Measurements from ENCODE around the gene SDHAF4. TPM values are rescaled to one million over a fixed set of nuclear protein-coding genes. Genes with fewer than 3 reads are reported as not detected.
"Not testable (repeated sequence)": the region's sequence is repeated elsewhere in the genome, so short reads cannot be mapped to it uniquely, and the experiment has no call there.

SDHAF4 gene
- total and polyA plus RNA-seq, 2 experiments from 2014 or later, result 10.9 to 12.1 TPM

DNA sequence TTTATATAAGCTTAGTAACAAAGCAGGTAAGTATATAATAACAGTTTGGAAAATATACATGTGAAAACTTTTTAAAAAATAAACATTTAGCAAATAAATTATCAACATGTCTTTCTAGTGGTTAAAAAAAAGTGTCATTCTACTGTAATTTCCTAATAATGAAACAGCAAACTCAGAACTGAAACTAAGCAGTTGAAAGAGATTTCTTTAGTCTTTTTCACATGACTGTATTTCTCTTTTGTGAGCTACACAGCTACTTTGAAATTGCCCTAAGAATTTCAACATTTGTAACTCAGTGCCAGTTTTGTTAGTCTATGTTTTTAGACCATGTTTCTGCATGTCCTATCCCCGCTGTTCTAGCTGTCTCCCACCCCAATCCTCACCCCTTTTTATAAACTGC lies 28.4 kb upstream of the SDHAF4 start:
- Histone ChIP-seq H3K9me2 (ENCODE audit: insufficient read depth) (no peaks in the 10 kb centered on the region), H2AFZ (no peak overlapping the region), H3K9ac (no peak overlapping the region), H3K9me3 (ENCODE audit: low read depth) (no peaks in the 10 kb centered on the region), H3K79me2 (ENCODE audit: insufficient read depth) (no peaks in the 10 kb centered on the region), H4K20me1 (ENCODE audit: insufficient read depth) (no peaks in the 10 kb centered on the region), H3F3A (ENCODE audit: insufficient read depth) (no peaks in the 10 kb centered on the region), H3K4me3 (no peak overlapping the region), H3K4me2 (ENCODE audit: unreplicated experiment) (no peak overlapping the region), H3K27me3 (replicated peaks; ENCODE audit: insufficient read depth) (no peaks in the 10 kb centered on the region), H3K36me3 (ENCODE audit: low read depth) (no peaks in the 10 kb centered on the region), H3K27ac (no peak overlapping the region), H3K4me1 (ENCODE audit: insufficient read depth) (no peaks in the 10 kb centered on the region)
- TF ChIP-seq EZH2 (IDR thresholded peaks at IDR 0.05; ENCODE audit: insufficient read depth, poor library complexity, severe bottlenecking) (no peak), EZH2phosphoT487 (IDR thresholded peaks at IDR 0.05; ENCODE audit: insufficient read depth, low read depth) (no peak)
- 85 to 90% methylated on average over 1 of the region's 1 CpG for WGBS, 2 experiments (ENCODE audit: low coverage in 1 of 2, low lambda C conversion rate in 2 of 2, missing lambda C conversion rate in 2 of 2)
- no peak for DNase-seq
- in situ Hi-C loops (cut with MboI), result no loop called here

GRCh38 chr6:70547313-70547712 lies 19.4 kb upstream of the SDHAF4 start:
- no peak overlapping the region for H3K4me3 ChIP-seq
- H3K27ac ChIP-seq, result no peak overlapping the region
- in situ Hi-C loops (cut with MboI), result no loop called here
- H2AFZ ChIP-seq, result no peak overlapping the region
- no peaks in the 10 kb centered on the region for H4K20me1 ChIP-seq (ENCODE audit: insufficient read depth)
- H3K27me3 ChIP-seq (replicated peaks; ENCODE audit: insufficient read depth), result no peaks in the 10 kb centered on the region
- no peaks in the 10 kb centered on the region for H3K79me2 ChIP-seq (ENCODE audit: insufficient read depth)
- no peaks in the 10 kb centered on the region for H3K36me3 ChIP-seq (ENCODE audit: low read depth)
- no peaks in the 10 kb centered on the region for H3K9me3 ChIP-seq (ENCODE audit: low read depth)
- H3F3A ChIP-seq (ENCODE audit: insufficient read depth), result no peaks in the 10 kb centered on the region
- H3K4me1 ChIP-seq (ENCODE audit: insufficient read depth), result no peaks in the 10 kb centered on the region
- H3K4me2 ChIP-seq (ENCODE audit: unreplicated experiment), result no peak overlapping the region
- TF ChIP-seq EZH2phosphoT487 (IDR thresholded peaks at IDR 0.05; ENCODE audit: insufficient read depth, low read depth) (no peak), EZH2 (IDR thresholded peaks at IDR 0.05; ENCODE audit: insufficient read depth, poor library complexity, severe bottlenecking) (no peak)
- no peak overlapping the region for H3K9ac ChIP-seq
- peak; percentile 49 for DNase-seq
- H3K9me2 ChIP-seq (ENCODE audit: insufficient read depth), result no peaks in the 10 kb centered on the region

GRCh38 chr6:70547905-70548304 lies 18.8 kb upstream of the SDHAF4 start:
- Histone ChIP-seq H3K9me2 (ENCODE audit: insufficient read depth) (no peaks in the 10 kb centered on the region), H4K20me1 (ENCODE audit: insufficient read depth) (no peaks in the 10 kb centered on the region), H3F3A (ENCODE audit: insufficient read depth) (no peaks in the 10 kb centered on the region), H3K4me1 (ENCODE audit: insufficient read depth) (no peaks in the 10 kb centered on the region), H3K36me3 (ENCODE audit: low read depth) (no peaks in the 10 kb centered on the region), H3K79me2 (ENCODE audit: insufficient read depth) (no peaks in the 10 kb centered on the region), H2AFZ (no peak overlapping the region), H3K4me2 (ENCODE audit: unreplicated experiment) (no peak overlapping the region), H3K9ac (no peak overlapping the region), H3K4me3 (no peak overlapping the region), H3K9me3 (ENCODE audit: low read depth) (no peaks in the 10 kb centered on the region), H3K27ac (no peak overlapping the region), H3K27me3 (replicated peaks; ENCODE audit: insufficient read depth) (no peaks in the 10 kb centered on the region)
- no peak for DNase-seq
- no peak for TF ChIP-seq EZH2 (IDR thresholded peaks at IDR 0.05; ENCODE audit: insufficient read depth, poor library complexity, severe bottlenecking)
- TF ChIP-seq EZH2phosphoT487 (IDR thresholded peaks at IDR 0.05; ENCODE audit: insufficient read depth, low read depth), result no peak
- 94 to 96% methylated on average over 3 of the region's 3 CpGs for WGBS, 2 experiments (ENCODE audit: low coverage in 1 of 2, low lambda C conversion rate in 2 of 2, missing lambda C conversion rate in 2 of 2)
- in situ Hi-C loops (cut with MboI), result no loop called here

DNA sequence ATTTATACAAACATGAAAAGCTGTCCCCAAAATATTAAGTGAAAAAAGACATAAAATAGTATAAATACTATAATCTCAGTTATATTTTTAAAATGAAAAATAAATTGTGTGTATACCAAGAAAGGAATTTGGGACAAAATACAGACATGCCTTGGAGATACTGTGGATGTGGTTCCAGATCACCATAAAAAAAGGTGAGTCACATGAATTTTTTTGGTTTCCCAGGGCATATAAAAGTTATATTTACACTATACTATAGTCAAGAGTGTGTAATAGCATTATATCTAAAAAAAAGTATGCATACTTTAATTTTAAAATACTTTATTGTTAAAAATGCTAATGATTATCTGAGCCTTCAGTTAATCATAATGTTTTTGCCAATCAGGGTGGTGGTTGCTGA lies 17.4 kb upstream of the SDHAF4 start:
- no peaks in the 10 kb centered on the region for H3K79me2 ChIP-seq (ENCODE audit: insufficient read depth)
- H3K4me2 ChIP-seq (ENCODE audit: unreplicated experiment), result no peak overlapping the region
- H3K36me3 ChIP-seq (ENCODE audit: low read depth), result no peaks in the 10 kb centered on the region
- H4K20me1 ChIP-seq (ENCODE audit: insufficient read depth), result no peaks in the 10 kb centered on the region
- TF ChIP-seq EZH2 (IDR thresholded peaks at IDR 0.05; ENCODE audit: insufficient read depth, poor library complexity, severe bottlenecking), result no peak
- no peak for TF ChIP-seq EZH2phosphoT487 (IDR thresholded peaks at IDR 0.05; ENCODE audit: insufficient read depth, low read depth)
- no peaks in the 10 kb centered on the region for H3K9me3 ChIP-seq (ENCODE audit: low read depth)
- H3K27me3 ChIP-seq (replicated peaks; ENCODE audit: insufficient read depth), result no peaks in the 10 kb centered on the region
- H3F3A ChIP-seq (ENCODE audit: insufficient read depth), result no peaks in the 10 kb centered on the region
- no peaks in the 10 kb centered on the region for H3K4me1 ChIP-seq (ENCODE audit: insufficient read depth)
- H3K27ac ChIP-seq, result no peak overlapping the region
- H3K4me3 ChIP-seq, result no peak overlapping the region
- no peak overlapping the region for H2AFZ ChIP-seq
- DNase-seq, result peak; percentile 23
- in situ Hi-C loops (cut with MboI), result no loop called here
- no peaks in the 10 kb centered on the region for H3K9me2 ChIP-seq (ENCODE audit: insufficient read depth)
- H3K9ac ChIP-seq, result no peak overlapping the region

- no peak overlapping the region for H3K4me2 ChIP-seq (ENCODE audit: unreplicated experiment)
- no peak overlapping the region for H3K27ac ChIP-seq
- no peaks in the 10 kb centered on the region for H4K20me1 ChIP-seq (ENCODE audit: insufficient read depth)
- H3K79me2 ChIP-seq (ENCODE audit: insufficient read depth), result no peaks in the 10 kb centered on the region
- H3K27me3 ChIP-seq (replicated peaks; ENCODE audit: insufficient read depth), result no peaks in the 10 kb centered on the region
- H3K9ac ChIP-seq, result no peak overlapping the region
- 93 to 94% methylated on average over 1 of the region's 1 CpG for WGBS, 2 experiments (ENCODE audit: low coverage in 1 of 2, low lambda C conversion rate in 2 of 2, missing lambda C conversion rate in 2 of 2)
- no peak for TF ChIP-seq EZH2 (IDR thresholded peaks at IDR 0.05; ENCODE audit: insufficient read depth, poor library complexity, severe bottlenecking)
- TF ChIP-seq EZH2phosphoT487 (IDR thresholded peaks at IDR 0.05; ENCODE audit: insufficient read depth, low read depth), result no peak
- H3K4me1 ChIP-seq (ENCODE audit: insufficient read depth), result no peaks in the 10 kb centered on the region
- H3K4me3 ChIP-seq, result no peak overlapping the region
- no peak for DNase-seq
- H2AFZ ChIP-seq, result no peak overlapping the region
- in situ Hi-C loops (cut with MboI), result loop anchor here (10.0 kb wide), 1 partner anchor 133 kb away; no protein-coding TSS in a partner anchor
- no peaks in the 10 kb centered on the region for H3F3A ChIP-seq (ENCODE audit: insufficient read depth)
- H3K9me2 ChIP-seq (ENCODE audit: insufficient read depth), result no peaks in the 10 kb centered on the region
- H3K36me3 ChIP-seq (ENCODE audit: low read depth), result no peaks in the 10 kb centered on the region
- H3K9me3 ChIP-seq (ENCODE audit: low read depth), result no peaks in the 10 kb centered on the region
These were observed 15.2 kb upstream of the SDHAF4 start for GRCh38 chr6:70551566-70551965.

DNA sequence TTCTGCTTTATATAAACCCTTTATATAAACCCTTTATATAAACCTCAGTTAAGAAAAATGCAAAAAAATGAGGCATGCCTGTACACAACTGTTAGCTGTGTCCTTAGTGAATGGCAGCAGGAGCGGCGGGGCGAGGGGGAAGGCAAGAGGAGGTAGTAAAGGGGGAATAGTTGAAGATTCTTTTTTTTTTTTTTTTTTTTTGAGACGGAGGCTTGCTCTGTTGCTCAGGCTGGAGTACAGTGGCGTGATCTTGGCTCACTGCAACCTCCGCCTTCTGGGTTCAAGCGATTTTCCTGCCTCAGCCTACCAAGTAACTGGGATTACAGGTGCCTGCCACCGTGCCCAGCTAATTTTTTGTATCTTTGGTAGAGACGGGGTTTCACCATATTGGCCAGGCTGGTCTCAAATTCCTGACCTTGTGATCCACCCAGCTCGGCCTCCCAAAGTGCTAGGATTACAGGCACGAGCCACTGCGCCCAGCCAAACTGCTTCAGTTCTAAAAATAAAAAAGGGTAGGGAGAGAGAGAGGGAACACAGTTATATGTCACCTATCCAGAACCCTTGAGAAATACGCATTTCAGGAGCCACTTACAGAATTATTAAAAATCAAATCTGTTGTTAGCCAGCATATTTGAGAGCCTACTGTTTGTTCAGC lies 14.3 kb upstream of the SDHAF4 start:
- not testable (repeated sequence) for DNase-seq; H3K9ac ChIP-seq; H3K4me1 ChIP-seq (ENCODE audit: insufficient read depth); H3K4me2 ChIP-seq (ENCODE audit: unreplicated experiment); H3F3A ChIP-seq (ENCODE audit: insufficient read depth); H3K4me3 ChIP-seq; H3K79me2 ChIP-seq (ENCODE audit: insufficient read depth); H3K9me2 ChIP-seq (ENCODE audit: insufficient read depth); H2AFZ ChIP-seq; H3K27me3 ChIP-seq (replicated peaks; ENCODE audit: insufficient read depth); H3K9me3 ChIP-seq (ENCODE audit: low read depth); H3K36me3 ChIP-seq (ENCODE audit: low read depth); H3K27ac ChIP-seq; H4K20me1 ChIP-seq (ENCODE audit: insufficient read depth)
- 85 to 90% methylated on average over 13 of the region's 13 CpGs for WGBS, 2 experiments (ENCODE audit: low coverage in 1 of 2, low lambda C conversion rate in 2 of 2, missing lambda C conversion rate in 2 of 2)
- in situ Hi-C loops (cut with MboI), result loop anchor here (10.0 kb wide), 1 partner anchor 132 kb away; no protein-coding TSS in a partner anchor
